Measurements from ENCODE around the gene KRABD2.

GRCh38 chr17:8402921-8403536, 26.5 kb upstream of the KRABD2 start:
- TF ChIP-seq, protein P1, sequence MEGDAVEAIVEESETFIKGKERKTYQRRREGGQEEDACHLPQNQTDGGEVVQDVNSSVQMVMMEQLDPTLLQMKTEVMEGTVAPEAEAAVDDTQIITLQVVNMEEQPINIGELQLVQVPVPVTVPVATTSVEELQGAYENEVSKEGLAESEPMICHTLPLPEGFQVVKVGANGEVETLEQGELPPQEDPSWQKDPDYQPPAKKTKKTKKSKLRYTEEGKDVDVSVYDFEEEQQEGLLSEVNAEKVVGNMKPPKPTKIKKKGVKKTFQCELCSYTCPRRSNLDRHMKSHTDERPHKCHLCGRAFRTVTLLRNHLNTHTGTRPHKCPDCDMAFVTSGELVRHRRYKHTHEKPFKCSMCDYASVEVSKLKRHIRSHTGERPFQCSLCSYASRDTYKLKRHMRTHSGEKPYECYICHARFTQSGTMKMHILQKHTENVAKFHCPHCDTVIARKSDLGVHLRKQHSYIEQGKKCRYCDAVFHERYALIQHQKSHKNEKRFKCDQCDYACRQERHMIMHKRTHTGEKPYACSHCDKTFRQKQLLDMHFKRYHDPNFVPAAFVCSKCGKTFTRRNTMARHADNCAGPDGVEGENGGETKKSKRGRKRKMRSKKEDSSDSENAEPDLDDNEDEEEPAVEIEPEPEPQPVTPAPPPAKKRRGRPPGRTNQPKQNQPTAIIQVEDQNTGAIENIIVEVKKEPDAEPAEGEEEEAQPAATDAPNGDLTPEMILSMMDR (IDR thresholded peaks at IDR 0.05; ENCODE audit: borderline replicate concordance, extremely low read depth, low read length, poor library complexity, severe bottlenecking), result no peak
- no peak for TF ChIP-seq EZH2 (IDR thresholded peaks at IDR 0.05; ENCODE audit: borderline replicate concordance, low read depth, low read length, severe bottlenecking)
